HG03354 (cell line): ENCODE measurements around the gene SVEP1.
"Not testable (repeated sequence)": the region's sequence is repeated elsewhere in the genome, so short reads cannot be mapped to it uniquely, and the experiment has no call there.

Experiments used
- ATAC-seq: cut with Tn5 transposase; IDR thresholded peaks from one replicate; pipeline ENCODE4 v1.9.1; 2021; ENCODE audit warnings: mild to moderate bottlenecking; ENCODE audit not compliant: unreplicated experiment, poor library complexity, severe bottlenecking

The SVEP1 gene

GRCh38 chr9:110580850-110581249, 1.3 kb upstream of the SVEP1 start:
- no peak for ATAC-seq

- ATAC-seq: no peak
These were observed 300 bp upstream of the SVEP1 start for GRCh38 chr9:110579862-110580219.

- ATAC-seq: no peak
These were observed 937 bp downstream of the SVEP1 start for GRCh38 chr9:110578575-110579033.

GRCh38 chr9:110575945-110576344, 3.6 kb downstream of the SVEP1 start:
- ATAC-seq: no peak

GRCh38 chr9:110575169-110575568, 4.4 kb downstream of the SVEP1 start:
- no peak for ATAC-seq

GRCh38 chr9:110573305-110573704, 6.2 kb downstream of the SVEP1 start:
- no peak for ATAC-seq

GRCh38 chr9:110571801-110572483, 7.6 kb downstream of the SVEP1 start:
- ATAC-seq: no peak

GRCh38 chr9:110566156-110566555, 13.4 kb downstream of the SVEP1 start:
- no peak for ATAC-seq

GRCh38 chr9:110561826-110562225, 17.7 kb downstream of the SVEP1 start:
- no peak for ATAC-seq

GRCh38 chr9:110559869-110560268, 19.7 kb downstream of the SVEP1 start:
- ATAC-seq: no peak

- no peak for ATAC-seq
These were observed 23.8 kb downstream of the SVEP1 start for GRCh38 chr9:110555551-110556331.

- ATAC-seq: no peak
These were observed 33.1 kb downstream of the SVEP1 start for GRCh38 chr9:110546411-110546871.

GRCh38 chr9:110545705-110546104, 33.8 kb downstream of the SVEP1 start:
- no peak for ATAC-seq

- ATAC-seq: no peak
These were observed 35.9 kb downstream of the SVEP1 start for GRCh38 chr9:110543631-110544051.

- ATAC-seq: no peak
These were observed 37.6 kb downstream of the SVEP1 start for GRCh38 chr9:110541950-110542349.

GRCh38 chr9:110538647-110539041, 40.9 kb downstream of the SVEP1 start:
- no peak for ATAC-seq

- ATAC-seq: no peak
These were observed 41.5 kb downstream of the SVEP1 start for GRCh38 chr9:110537841-110538646.

- ATAC-seq: no peak
These were observed 42.7 kb downstream of the SVEP1 start for GRCh38 chr9:110536822-110537221.

GRCh38 chr9:110534162-110534561, 45.4 kb downstream of the SVEP1 start:
- not testable (repeated sequence) for ATAC-seq

GRCh38 chr9:110532908-110533665, 46.5 kb downstream of the SVEP1 start:
- ATAC-seq: no peak
